Measurements from ENCODE around the gene CD69. TPM values are rescaled to one million over a fixed set of nuclear protein-coding genes. Genes with fewer than 3 reads are reported as not detected.

CD69 gene
- total and polyA plus RNA-seq, 4 donors, result 1.3 to 2.7 (median 1.7) TPM

DNA sequence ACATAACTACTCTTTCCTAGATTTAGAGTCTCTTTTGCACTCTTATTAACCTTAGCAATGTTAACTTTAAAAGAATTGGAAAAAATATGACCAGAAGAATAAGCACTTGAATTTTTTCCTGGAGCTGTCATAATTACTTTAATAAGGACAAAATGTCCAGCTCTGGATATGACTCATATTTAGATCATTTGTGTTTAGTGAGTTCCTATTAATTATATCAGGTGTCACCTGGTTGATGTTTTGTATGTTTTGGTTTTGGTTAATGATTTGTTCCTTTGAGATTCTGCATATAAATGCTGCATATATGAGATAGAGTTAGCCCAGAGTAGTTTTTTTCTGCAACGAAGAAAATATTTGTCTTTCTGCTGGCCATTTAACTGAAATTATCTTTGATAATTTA lies 32.9 kb downstream of the CD69 start:
- Histone ChIP-seq H3K27me3 (ENCODE audit: control insufficient read depth in 4 of 4, insufficient read depth in 4 of 4, low read length in 3 of 4) (no peaks in the 10 kb centered on the region), H3K4me1 (ENCODE audit: control insufficient read depth in 4 of 4, insufficient read depth in 4 of 4, low read length in 3 of 4) (no peaks in the 10 kb centered on the region), H3K9me3 (ENCODE audit: control insufficient read depth in 4 of 4, low read length in 3 of 4) (no peaks in the 10 kb centered on the region), H3K9ac (ENCODE audit: low read depth in 1 of 2, low read length in 2 of 2) (no peak overlapping the region), H3K36me3 (ENCODE audit: control insufficient read depth in 4 of 4, insufficient read depth in 3 of 4, low read depth in 1 of 4, low read length in 3 of 4) (no peaks in the 10 kb centered on the region), H3K4me3 (ENCODE audit: low read depth in 1 of 3, low read length in 3 of 3) (no peak overlapping the region), H3K27ac (ENCODE audit: low read depth in 1 of 2, low read length in 2 of 2) (no peak overlapping the region)
- no peak for DNase-seq (ENCODE audit: low spot score)
- 76% methylated on average over 1 of the region's 1 CpG for WGBS
- TF ChIP-seq, protein P1, sequence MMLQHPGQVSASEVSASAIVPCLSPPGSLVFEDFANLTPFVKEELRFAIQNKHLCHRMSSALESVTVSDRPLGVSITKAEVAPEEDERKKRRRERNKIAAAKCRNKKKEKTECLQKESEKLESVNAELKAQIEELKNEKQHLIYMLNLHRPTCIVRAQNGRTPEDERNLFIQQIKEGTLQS (IDR thresholded peaks at IDR 0.05), result no peak
- TF ChIP-seq FOXA1 (IDR thresholded peaks at IDR 0.05) (no peak), TAF1 (conservative IDR thresholded peaks at IDR 0.05) (no peak), RAD21 (IDR thresholded peaks at IDR 0.05) (no peak), NR2F2 (IDR thresholded peaks at IDR 0.05) (no peak), REST (IDR thresholded peaks at IDR 0.05) (no peak), EGR1 (IDR thresholded peaks at IDR 0.05; ENCODE audit: low read depth in 2 of 2) (no peak), CTCF (IDR thresholded peaks at IDR 0.05; ENCODE audit: low read depth, low read length, missing input control) (no peak), FOXA2 (IDR thresholded peaks at IDR 0.05) (no peak), JUND (IDR thresholded peaks at IDR 0.05) (no peak), GABPA (IDR thresholded peaks at IDR 0.05 in 1 of 2, conservative IDR thresholded peaks at IDR 0.05 in 1 of 2) (no peak), HNF4G (IDR thresholded peaks at IDR 0.05) (no peak), YY1 (IDR thresholded peaks at IDR 0.05) (no peak), HNF4A (conservative IDR thresholded peaks at IDR 0.05) (no peak), RXRA (IDR thresholded peaks at IDR 0.05) (no peak)
- TF ChIP-seq, protein P2, sequence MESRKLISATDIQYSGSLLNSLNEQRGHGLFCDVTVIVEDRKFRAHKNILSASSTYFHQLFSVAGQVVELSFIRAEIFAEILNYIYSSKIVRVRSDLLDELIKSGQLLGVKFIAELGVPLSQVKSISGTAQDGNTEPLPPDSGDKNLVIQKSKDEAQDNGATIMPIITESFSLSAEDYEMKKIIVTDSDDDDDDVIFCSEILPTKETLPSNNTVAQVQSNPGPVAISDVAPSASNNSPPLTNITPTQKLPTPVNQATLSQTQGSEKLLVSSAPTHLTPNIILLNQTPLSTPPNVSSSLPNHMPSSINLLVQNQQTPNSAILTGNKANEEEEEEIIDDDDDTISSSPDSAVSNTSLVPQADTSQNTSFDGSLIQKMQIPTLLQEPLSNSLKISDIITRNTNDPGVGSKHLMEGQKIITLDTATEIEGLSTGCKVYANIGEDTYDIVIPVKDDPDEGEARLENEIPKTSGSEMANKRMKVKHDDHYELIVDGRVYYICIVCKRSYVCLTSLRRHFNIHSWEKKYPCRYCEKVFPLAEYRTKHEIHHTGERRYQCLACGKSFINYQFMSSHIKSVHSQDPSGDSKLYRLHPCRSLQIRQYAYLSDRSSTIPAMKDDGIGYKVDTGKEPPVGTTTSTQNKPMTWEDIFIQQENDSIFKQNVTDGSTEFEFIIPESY (IDR thresholded peaks at IDR 0.05), result no peak

GRCh38 chr12:9725213-9725870 lies 35.4 kb downstream of the CD69 start:
- WGBS, result 89% methylated on average over 2 of the region's 2 CpGs
- no peaks in the 10 kb centered on the region for H3K36me3 ChIP-seq (ENCODE audit: control insufficient read depth in 4 of 4, insufficient read depth in 3 of 4, low read depth in 1 of 4, low read length in 3 of 4)
- no peak overlapping the region for H3K4me3 ChIP-seq (ENCODE audit: low read depth in 1 of 3, low read length in 3 of 3)
- no peaks in the 10 kb centered on the region for H3K4me1 ChIP-seq (ENCODE audit: control insufficient read depth in 4 of 4, insufficient read depth in 4 of 4, low read length in 3 of 4)
- H3K9ac ChIP-seq (ENCODE audit: low read depth in 1 of 2, low read length in 2 of 2), result no peak overlapping the region
- no peaks in the 10 kb centered on the region for H3K9me3 ChIP-seq (ENCODE audit: control insufficient read depth in 4 of 4, low read length in 3 of 4)
- H3K27ac ChIP-seq (ENCODE audit: low read depth in 1 of 2, low read length in 2 of 2), result no peak overlapping the region
- peaks cover 0 to 3% (median under 1%) of the 10 kb centered on the region in 4 donors for H3K27me3 ChIP-seq (ENCODE audit: control insufficient read depth in 4 of 4, insufficient read depth in 4 of 4, low read length in 3 of 4)
- DNase-seq (ENCODE audit: low spot score), result no peak
- TF ChIP-seq FOXA1 (IDR thresholded peaks at IDR 0.05), result no peak
- no peak for TF ChIP-seq RAD21 (IDR thresholded peaks at IDR 0.05)
